Kidney epithelial cell (primary cell): ENCODE measurements around the gene RORB. TPM values are rescaled to one million over a fixed set of nuclear protein-coding genes. Genes with fewer than 3 reads are reported as not detected.

Experiments
- DNase-seq: peaks from one replicate; pipeline ENCODE4 v3.0.0-alpha.2; 2010; ENCODE audit warnings: low read depth
- H3K27me3 ChIP-seq: 2 replicates; pipeline ENCODE4 v1.6.0; 2011; ENCODE audit warnings: low read length; ENCODE audit not compliant: control insufficient read depth, insufficient read depth
- H3K36me3 ChIP-seq: 2 replicates; pipeline ENCODE4 v1.5.1; 2011; ENCODE audit warnings: low read length; ENCODE audit not compliant: control insufficient read depth, insufficient read depth
- H3K4me3 ChIP-seq: 2 replicates; pipeline ENCODE4 v1.5.1; 2011; ENCODE audit warnings: low read depth, mild to moderate bottlenecking, control low read depth, low read length
- CTCF ChIP-seq: IDR thresholded peaks from 2 replicates; pipeline ENCODE4 v1.5.1; 2011; ENCODE audit warnings: mild to moderate bottlenecking, moderate library complexity, low read length, control low read depth, inconsistent platforms; ENCODE audit not compliant: insufficient read depth, poor library complexity, severe bottlenecking
- total RNA-seq: library from RNA; depleted of rRNA; stranded (reverse); fragments of >200 nt; gene quantifications from 2 replicates; pipeline ENCODE4 v1.2.3, GENCODE V29; 2015

The RORB gene
- total RNA-seq, 1 donor from 2014 or later, result not detected

DNA sequence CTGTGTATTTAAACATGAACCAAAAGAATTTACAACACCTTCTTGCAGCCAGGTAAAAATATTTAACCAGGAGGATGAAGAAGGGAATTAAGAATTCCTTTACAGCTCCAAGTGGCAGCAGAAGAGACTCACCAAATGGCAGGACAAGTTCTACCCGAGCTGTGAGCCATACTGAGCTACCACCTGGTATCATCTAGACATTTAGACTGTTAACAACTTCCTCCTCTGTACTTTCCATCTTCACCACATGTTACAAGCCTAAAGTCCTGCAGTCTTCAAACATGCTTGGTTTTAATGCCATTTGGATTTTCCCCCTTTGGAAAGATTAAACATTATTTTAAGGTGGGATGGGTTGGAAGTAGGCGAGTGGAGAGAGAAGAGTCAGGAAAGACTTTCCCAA lies 200.4 kb downstream of the RORB start:
- no peaks in the 10 kb centered on the region for H3K36me3 ChIP-seq
- H3K4me3 ChIP-seq, result no peak overlapping the region
- no peaks in the 10 kb centered on the region for H3K27me3 ChIP-seq
- no peak for TF ChIP-seq CTCF
- no peak for DNase-seq

DNA sequence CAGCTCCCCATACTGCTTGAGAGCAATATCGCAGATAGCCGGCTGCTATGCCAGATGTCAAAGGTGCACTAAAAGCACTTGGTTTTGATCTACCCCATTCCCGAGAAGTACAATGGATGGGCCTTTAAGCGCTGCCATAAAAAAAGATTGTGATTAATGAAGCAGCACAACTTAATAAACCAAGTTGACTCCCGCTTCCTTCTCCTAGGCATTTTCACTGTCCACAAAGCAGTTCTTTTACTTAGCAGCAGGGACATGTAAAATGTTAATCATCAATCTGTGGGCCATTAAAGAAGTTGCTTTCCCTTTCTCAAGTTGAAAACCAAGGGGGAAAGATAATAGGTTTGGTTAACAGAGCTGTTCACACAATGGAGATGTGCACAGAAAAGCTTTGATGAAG lies 214.2 kb downstream of the RORB start:
- no peaks in the 10 kb centered on the region for H3K36me3 ChIP-seq
- peak; percentile 75 for DNase-seq
- H3K4me3 ChIP-seq, result no peak overlapping the region
- TF ChIP-seq CTCF, result no peak
- no peaks in the 10 kb centered on the region for H3K27me3 ChIP-seq

DNA sequence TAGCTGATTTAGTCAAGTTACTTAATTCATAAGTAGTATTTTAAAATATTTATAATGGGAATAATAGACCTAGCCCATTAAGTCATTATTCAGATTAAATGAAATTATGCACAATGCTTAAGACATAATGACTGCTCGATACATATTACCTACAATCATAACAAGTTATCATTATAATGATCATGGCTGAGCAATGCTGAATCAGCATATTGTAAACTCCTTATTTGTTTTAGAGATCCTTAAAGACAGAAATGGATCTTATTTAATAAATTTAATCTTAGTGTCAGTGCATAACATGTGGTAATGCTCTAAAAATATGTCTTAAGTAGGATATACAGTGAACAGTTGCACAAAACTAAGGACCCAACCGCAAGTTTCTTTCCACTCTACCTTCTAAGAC lies 221.6 kb downstream of the RORB start:
- no peak for DNase-seq
- Histone ChIP-seq H3K36me3 (no peaks in the 10 kb centered on the region), H3K4me3 (no peak overlapping the region), H3K27me3 (no peaks in the 10 kb centered on the region)
- no peak for TF ChIP-seq CTCF

- H3K36me3 ChIP-seq, result no peaks in the 10 kb centered on the region
- no peak overlapping the region for H3K4me3 ChIP-seq
- DNase-seq, result no peak
- TF ChIP-seq CTCF, result no peak
- H3K27me3 ChIP-seq, result no peaks in the 10 kb centered on the region
These were observed 222.2 kb downstream of the RORB start for GRCh38 chr9:74719306-74719705.

DNA sequence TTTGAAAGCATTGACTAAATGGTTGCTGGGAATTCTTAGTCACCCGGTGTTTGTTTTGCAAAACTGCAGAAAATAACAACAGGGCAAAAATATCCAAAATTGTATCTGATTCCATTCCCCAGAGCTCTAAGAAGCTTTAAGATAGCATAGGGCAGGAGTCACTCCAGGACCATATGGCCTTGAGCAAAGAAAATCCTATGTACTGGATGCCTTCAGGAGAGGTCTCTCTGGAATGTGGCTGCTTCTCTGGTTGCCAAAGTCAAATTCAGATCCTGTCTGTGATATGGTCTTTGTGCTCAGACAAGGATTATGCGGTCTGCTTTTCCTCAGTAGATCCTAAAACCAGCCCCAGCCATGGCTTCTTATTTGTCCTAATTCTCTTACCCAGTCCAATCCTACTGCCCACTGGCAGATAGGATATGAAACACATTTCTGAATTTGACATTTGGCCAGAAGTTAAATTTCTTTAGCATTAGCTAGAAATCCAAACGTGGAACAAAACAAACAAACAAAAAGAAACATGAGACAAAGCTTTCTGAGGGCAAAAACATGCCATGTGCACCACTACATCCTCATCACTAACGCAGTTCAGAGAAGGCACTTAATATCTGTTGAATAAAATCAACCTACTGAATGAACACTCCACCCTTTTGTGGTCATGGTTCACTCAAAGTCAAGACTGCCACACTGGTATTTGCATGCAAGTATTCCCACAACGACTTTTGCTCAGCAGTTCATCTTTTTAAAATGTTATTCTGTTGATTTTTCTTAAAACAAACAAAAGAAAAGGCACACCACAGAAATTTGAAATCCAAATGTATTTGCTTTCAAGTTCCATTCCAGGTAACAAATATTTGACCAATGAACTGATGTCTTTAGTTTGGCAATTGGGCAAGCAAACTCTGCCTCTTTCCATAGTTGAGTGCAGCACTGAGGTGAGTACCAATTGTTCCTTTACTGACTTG lies 224.8 kb downstream of the RORB start:
- DNase-seq, result no peak
- Histone ChIP-seq H3K36me3 (no peaks in the 10 kb centered on the region), H3K4me3 (no peak overlapping the region), H3K27me3 (no peaks in the 10 kb centered on the region)
- TF ChIP-seq CTCF, result no peak

DNA sequence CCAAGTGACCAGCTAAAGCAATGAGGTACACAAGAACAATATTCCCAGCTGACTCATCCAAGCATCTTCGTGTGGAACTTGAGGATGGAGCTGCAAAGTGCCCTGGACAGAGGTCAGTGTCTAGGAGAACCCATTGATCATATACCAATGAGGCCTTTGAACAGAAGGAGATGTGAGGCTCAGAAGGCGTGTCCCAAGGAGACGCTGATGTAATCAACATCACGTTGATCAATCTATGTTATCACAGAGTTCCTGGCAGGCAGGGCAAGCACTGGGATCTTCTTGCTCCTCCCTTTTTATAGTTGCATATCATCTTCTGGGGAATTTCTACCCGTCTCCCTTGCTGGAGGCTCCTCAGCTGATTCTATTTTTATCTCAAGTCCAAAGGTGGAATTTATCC lies 227.2 kb downstream of the RORB start:
- H3K27me3 ChIP-seq, result no peaks in the 10 kb centered on the region
- no peaks in the 10 kb centered on the region for H3K36me3 ChIP-seq
- no peak for TF ChIP-seq CTCF
- no peak overlapping the region for H3K4me3 ChIP-seq
- no peak for DNase-seq
